ENCODE measurements around the gene FSTL5.

DNA sequence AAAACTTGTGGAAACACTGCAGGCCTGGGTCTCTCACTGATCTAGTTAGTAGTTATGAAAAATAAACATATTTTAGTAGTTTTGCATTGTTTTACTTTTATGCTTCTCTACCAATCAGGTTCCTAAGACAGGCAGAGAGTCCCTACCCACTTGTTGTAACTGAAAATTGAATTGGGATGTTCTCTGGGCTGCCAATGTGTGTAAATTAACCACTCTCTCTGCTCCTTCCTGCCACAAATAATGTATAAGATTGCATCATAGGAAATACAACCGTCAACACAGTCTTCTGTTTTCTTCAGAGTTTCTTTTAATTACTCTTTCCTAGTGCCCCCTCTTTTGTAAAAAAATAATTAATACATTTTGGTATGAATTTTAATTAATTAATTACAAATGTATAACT, 677.3 kb downstream of the FSTL5 start:
- no peak for TF ChIP-seq POLR2A (IDR thresholded peaks at IDR 0.05; ENCODE audit: low read depth, low read length)
- TF ChIP-seq, protein P1, sequence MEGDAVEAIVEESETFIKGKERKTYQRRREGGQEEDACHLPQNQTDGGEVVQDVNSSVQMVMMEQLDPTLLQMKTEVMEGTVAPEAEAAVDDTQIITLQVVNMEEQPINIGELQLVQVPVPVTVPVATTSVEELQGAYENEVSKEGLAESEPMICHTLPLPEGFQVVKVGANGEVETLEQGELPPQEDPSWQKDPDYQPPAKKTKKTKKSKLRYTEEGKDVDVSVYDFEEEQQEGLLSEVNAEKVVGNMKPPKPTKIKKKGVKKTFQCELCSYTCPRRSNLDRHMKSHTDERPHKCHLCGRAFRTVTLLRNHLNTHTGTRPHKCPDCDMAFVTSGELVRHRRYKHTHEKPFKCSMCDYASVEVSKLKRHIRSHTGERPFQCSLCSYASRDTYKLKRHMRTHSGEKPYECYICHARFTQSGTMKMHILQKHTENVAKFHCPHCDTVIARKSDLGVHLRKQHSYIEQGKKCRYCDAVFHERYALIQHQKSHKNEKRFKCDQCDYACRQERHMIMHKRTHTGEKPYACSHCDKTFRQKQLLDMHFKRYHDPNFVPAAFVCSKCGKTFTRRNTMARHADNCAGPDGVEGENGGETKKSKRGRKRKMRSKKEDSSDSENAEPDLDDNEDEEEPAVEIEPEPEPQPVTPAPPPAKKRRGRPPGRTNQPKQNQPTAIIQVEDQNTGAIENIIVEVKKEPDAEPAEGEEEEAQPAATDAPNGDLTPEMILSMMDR (IDR thresholded peaks at IDR 0.05; ENCODE audit: extremely low read depth in 1 of 2, insufficient read depth in 1 of 2, low read depth in 1 of 2, low read length in 2 of 2) = no peak
- no peak for TF ChIP-seq POLR2AphosphoS5 (IDR thresholded peaks at IDR 0.05; ENCODE audit: insufficient read depth, low read depth, low read length)
- no peak for TF ChIP-seq MYC (IDR thresholded peaks at IDR 0.05; ENCODE audit: low read depth, low read length)

All from endothelial cell of umbilical vein (primary cell).